NK-92 treated with Interleukin-12 subunit alpha and Interleukin-12 subunit beta, amount 100 ng/mL, for 24 hours (cell line): ENCODE measurements around the gene AMACR.

ENCODE experiments used
- DNase-seq: peaks from one replicate; lab custom pipeline; 2025; lab: John Stamatoyannopoulos, UW

AMACR gene

DNA sequence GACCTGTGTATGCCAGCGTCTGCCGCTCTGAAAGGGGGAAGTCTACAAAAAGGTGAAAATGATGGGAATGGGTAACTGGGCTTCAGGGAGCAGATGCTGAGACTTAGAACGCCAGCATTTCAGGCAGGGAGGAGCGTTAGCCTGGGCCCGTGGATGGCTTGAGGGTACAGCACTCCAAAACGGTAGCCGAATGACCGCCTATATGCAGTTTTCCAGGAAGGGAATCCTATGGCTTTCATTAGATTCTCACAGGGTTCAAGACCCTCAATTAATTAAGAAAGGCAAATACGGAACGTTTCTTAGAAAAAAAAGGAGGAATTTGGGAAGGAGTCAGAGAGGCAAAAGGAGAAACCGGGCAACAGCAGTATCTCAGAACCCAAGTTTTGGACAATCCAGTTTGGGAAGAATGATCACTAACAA lies 639 bp downstream of the AMACR start:
- no peak for DNase-seq

DNA sequence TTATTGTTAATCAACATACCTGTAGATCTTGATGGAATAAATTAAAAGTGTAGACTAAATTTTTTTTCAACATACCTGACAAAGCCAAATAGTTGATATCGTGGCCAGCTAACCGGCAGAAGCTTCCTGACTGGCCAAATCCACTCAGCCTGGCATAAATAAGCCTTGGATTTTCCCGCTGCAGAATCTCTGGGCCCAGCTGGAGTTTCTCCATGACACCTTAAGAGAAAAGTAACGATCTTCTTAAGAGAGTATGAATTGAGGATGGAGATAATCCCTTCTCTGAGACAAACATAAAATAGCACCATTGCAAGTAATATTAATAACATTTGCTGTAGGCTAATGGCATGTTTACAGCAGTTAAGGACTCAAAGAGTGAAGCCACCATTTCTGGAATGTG lies 2.2 kb downstream of the AMACR start:
- no peak for DNase-seq

DNA sequence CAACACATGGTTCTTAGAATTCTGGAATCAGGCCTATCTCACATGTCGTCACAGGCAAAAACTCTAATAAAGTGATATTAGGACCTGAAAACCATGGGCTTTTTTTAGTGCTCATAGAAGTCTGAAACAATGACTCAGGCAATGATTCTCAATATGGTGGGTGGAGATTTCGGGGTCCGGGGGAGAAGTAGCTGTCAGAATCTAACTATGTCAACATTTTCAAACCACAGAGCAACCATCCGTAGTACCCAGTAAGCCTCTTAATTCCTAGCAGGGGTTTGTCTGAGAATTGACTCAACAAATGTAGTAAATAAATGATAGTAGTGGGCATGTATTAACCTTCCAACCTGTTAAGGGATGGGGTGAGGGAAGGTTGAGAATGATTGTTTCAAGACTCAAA lies 2.6 kb downstream of the AMACR start:
- no peak for DNase-seq

DNA sequence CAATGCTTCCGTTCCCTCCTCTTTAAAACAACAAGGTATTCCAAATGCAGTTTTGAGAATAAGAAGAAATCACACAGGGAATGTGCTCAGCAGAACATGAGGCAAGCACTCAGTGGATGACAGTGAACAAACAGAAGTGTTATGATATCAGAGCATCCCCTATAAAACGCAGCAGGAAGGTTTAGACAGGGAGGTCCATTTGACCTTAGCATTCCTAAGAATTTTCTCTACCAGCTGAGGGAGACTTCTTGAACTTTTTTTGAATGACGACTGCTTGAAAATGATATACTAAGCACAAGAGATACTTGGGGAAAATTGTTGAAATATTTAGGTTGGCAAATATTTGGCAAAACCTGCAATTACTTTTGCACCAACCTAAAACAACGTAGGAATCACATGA lies 3.9 kb downstream of the AMACR start:
- DNase-seq = no peak

DNA sequence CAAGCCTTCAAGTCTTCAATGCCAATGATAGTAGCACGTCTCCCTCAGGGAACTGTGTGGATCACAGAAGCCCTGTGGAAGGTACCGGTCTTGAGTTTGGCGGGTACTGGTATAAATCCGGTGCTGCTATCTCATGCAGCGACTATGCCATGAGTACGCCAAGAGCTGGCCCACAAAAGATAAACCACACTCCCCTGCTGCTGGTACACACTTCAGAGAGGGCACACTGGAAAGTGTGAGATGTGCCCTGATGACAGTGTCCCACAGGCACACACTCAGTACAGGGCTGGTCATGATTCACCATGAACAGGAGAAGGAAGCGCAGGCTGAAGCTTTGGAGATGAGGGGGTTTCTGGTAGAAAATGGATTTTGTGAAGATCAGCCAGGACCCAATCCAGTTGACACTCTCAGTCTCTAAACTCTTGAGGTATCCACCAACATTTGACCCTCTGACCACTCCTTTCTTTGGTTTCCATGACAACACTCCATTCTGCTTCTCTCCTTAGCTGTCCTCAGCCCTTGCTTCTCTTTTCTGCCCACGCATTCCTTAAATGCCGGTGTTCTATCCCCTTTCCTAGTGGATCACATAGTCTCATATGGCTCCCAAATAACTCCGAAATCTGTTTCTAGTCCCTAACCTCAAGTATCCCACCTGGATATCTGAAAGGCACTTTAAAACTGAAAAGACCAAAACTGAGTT lies 5.1 kb downstream of the AMACR start:
- DNase-seq = no peak

DNA sequence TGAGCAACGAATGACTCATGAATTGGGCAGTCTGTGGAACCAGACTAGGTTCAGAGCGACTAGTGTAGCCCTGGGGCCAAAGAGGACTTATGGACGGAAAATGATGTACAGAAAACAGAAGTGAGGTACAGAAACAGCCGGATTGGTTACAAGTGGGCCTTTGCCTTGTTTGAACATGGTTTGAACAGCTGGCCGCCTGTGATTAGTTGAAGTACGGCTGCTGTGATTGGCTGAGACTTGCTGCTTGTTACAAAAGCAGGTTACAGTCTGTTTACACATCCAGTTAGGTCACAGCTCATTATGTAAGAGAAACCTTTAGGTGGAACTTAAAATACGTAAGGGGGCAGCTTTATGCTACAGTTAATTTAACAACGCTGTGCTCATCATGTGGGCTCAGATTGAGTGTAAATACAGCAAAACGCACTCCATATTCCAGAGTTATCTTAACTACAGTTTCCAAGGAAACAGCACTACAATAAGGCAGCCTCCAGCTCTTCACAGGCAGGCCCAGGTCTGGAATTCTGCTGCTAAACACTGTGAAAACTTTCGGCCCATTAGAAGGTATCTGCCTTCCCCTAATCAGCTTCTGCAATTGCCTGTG lies 6.5 kb downstream of the AMACR start:
- DNase-seq = no peak

DNA sequence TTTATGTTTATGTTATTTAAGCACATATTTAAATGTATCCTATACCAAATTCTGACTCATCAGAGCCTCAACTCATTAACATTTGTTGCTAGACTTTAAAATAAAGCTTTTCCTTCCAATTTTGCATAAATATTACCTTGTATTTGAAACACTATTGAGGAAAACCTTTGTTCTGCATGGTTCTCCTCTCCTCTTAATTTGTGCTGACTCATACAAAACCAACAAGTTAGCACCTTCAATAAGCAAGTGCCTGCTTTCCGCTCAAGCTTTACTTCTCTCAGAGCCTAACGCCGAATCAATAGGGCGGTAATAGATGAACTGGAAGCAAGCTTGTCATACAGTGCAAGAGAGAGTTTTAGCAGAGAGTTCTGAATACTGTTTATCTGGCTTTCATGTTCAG lies 7.9 kb downstream of the AMACR start:
- DNase-seq = no peak

DNA sequence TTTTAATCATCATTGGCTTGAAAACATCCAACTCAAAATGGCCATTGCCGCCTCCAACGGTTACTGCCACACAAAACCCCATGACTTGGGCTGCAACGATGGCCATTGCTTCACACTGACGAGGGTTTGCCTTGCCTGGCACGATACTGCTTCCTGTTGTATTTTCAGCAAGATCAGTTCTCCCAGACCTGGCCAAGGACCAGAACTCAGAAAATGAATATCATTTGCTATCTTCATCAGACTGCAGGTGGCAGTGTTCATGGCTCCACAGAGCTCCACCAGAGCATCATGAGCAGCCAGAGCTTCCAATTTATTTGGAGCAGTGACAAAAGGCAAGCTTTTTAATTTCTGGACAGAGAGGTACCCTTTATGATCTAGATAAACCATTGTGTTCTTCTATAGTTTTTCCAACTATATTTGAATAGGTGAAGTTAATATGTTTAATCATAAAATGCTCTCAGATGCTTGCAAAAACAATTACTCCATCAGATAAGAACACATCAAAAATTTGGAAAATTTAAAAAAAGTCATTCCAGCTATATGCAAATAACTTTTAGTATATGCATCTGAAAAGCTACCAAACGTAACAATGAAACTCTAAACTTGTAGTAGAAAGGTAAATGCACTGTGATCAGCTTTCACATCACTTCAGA lies 10.4 kb downstream of the AMACR start:
- no peak for DNase-seq

DNA sequence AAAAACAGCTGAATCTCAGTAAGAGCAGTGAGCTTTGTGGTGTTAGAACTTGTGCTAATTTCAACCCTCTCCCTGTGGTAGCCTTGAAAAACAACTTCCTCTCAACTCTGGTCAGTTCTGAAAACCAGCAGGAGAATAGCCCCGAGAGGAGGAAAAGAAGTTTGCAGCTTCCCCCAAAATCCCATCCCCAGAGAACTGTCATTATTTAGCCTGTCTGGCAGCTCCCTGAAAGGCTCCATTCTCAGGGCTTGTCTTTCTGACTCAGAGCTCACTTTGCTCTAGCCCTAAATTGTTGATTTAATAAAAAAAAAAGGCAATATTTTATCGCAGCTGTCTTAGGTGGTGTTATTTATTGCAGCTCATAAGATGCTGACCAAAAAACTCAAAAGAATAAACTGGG lies 12.0 kb downstream of the AMACR start:
- DNase-seq = no peak

DNA sequence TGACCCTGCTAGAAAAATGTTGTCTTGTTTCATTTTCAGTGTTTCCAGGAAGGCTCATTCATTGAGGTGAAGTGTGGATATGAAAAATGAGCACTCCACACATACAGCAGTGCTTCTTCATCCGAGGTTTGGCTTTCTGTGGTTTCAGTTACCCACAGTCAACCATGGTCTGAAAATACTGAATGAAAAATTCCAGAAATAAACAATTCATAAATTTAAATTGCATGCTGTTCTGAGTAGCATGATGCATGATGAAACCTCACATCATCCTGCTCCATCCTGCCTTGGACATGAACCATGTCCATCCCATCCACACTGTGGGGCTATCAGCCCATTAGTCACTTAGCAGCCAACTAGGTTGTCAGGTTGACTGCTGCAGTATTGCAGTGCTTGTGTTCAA lies 13.0 kb downstream of the AMACR start:
- no peak for DNase-seq

DNA sequence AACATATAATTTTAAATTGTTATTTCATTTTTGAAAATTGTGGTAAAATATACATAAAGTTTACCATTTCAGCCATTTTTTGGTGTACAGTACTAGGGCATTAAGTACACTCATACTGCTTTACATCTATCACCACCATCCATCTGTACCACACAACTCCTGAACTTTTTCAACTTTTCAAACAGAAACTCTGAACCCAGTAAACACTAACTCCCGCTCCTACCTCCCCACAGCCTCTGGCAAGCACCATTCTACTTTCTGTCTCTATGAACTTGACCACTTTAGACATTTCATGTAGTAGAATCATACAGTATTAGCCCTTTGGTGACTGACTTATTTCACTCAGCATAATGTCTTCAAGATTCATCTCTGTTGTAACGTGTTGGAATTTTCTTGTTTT lies 15.0 kb downstream of the AMACR start:
- DNase-seq = no peak

DNA sequence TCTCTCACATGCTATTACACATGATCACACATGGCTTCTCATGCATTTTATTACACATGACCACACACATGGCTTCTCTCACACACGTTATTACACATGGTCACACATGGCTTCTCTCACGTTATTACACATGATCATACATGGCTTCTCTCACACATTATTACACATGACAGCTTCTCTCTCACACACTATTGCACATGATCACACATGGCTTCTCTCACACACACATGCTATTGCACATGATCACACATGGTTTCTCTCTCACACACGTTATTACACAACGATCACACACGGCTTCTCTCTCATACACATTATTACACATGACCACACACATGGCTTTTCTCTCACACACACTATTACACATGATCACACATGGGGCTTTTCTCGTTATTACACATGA lies 22.4 kb downstream of the AMACR start:
- DNase-seq = no peak

DNA sequence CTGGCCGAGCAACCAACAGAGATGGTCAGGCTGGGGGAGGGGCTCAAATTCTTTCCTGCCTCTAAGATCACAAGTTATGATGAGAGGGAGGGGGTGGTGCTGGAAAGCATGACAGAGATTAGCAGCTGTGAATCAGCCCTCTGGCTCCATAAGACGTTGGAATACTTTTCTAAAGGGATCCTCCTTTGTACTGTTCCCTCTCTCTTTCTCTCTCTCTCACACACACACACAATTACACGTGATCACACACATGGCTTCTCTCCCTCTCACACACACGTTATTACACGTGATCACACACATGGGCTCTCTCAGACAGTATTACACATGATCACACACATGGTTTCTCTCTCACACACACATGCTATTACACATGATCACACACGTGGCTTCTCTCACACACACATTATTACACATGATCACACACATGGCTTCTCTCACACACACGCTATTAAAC lies 23.2 kb downstream of the AMACR start, which contains the start of gene SLC45A2:
Gene SLC45A2, minus strand, starts transcription at position 23 of the 454 bp plus-strand sequence. CDS start 110 bp downstream, outside the sequence.
- DNase-seq = no peak

DNA sequence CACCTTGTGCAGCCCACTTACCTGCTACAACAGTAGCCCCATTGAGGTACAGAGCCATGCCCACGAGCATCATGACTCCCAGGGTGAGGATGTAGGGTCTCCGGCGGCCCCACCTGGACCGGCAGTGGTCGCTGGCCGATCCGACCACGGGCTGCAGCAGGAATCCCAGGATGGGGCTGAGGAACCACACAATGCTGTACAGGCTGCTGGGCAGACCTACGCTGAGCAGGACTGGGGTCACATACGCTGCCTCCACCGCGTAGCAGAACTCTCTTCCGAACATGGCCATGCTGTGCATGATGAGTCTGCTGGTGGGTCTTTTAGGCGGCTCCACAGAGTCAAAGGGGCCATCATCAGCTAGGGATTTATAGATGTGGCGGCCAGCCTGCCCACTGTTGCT lies 23.7 kb downstream of the AMACR start:
- no peak for DNase-seq

DNA sequence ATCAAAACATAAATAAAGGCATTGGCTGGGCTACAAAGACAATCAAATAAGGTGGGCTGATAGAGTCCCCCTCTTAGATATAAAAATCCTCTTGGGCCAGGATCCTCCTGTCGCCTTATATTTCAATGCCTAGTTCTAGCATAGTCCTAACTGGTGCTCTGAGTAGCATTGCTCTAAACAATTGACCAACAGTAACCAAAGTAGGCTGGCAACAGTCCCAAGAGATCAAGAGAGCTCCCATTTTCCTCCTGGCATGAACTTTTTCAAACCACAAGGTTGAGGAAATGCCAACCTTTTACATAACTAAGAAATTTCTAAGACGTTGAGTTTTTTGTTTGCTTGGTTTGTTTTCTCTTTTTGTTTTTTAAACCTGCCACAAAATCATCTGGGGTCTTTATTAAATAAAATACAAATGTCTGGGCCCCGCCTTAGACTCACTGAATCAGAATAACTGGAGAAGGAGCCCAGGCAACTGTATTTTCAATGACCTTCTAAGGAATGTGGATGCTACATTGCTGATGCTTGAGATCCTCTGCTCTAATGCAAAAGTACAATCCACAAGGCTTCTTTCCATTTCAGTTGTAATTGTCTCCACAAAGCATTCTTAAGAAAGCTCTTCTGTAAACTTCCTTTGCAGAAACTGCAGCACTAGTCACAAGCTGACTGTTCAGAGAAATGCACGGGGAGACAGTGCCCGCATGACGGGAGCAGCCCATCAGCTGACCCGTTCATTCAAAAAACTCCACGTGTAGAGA lies 26.3 kb downstream of the AMACR start:
- DNase-seq = no peak

DNA sequence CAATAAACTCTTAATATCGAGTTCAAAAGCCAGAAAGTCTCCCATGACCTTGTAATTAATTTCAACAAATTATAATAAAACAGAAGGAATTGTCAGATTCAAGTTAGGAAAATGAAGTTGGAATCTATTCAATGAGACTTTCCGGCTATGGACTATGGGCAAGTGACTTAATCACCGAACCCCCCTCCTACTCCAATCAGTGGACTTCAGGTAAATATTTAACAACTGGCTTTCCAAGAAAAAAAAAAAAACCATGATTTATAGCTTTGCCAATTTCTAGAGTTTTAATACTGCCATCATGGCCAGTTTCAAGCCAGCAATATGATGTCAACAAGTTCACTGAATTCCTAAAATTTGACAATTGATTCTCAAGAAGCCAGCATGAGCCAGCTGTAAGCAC lies 27.8 kb downstream of the AMACR start:
- no peak for DNase-seq

DNA sequence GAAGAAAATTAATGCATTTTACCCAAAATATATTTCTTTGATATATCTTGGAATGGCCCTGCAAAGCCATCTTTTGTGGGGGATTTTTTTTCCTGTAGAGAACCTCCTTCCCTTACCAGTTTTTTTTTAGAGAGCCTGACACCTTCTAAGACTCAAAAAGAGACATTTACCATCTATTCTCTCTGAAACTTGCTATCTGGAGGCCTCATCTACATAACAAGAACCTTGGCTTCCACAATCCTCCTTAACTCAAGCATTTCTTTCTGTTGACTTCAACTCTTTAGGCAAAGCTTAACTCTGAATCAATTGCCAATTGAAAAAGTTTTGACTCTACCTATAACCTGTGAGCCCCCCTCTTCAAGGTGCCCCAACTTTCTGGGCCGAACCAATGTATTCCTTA lies 29.5 kb downstream of the AMACR start:
- DNase-seq = no peak

DNA sequence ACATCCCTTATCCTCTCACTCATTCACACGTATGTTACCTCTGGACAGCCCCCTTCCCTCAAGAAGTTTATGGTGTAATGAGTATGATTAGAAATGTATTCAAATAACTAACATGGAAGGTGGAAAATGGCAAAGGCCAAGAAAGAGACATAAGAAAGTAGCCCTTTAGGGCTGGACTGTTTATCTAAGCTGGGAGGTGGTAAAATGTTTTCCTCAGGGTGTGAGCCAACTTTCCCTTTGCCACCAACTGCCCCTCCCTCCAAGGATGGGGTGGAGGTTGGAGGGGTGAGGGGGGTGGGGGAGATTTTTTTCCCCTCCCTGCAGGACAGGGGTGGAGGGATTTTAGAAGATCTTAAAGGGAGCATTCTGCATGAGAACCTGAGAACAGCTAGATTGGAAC lies 31.5 kb downstream of the AMACR start:
- DNase-seq = no peak

DNA sequence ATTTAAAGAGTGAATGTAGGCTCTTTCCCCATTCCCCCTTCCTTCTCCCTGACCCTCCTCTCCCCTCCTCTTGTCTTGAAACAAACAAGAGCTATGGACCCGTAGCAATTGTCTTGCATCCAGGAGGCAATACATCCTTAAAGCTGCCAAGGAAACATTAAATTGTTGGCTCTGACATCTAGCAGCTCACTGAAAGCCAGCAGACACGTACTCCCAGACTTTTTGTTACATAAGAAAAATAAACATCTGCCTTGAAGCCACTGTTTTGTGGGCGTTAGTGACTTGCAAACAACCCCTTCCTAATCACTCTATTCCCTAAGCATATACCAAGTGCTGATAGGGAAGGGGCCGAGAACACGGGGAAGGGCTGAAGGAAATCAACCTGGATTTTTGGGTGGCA lies 32.0 kb downstream of the AMACR start:
- DNase-seq = no peak

DNA sequence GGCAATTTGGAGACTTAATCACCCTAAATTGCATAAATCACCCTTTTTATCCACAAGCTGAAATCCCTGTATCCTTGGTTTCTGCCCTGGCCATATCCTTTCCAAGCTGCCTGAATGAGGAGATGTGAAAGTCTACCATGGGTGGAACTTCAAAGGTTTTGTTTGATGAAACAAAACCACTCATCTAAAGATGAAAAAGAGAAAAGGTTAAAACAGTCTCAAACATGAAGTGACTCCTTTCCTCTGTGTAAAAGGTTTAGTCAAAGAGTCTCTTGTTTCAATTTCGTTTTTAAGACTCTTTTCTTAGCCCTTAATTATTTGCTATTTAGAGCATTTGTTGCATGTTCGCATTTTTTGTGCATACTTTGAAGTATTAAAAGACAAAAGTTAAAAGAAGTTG lies 34.6 kb downstream of the AMACR start:
- no peak for DNase-seq

DNA sequence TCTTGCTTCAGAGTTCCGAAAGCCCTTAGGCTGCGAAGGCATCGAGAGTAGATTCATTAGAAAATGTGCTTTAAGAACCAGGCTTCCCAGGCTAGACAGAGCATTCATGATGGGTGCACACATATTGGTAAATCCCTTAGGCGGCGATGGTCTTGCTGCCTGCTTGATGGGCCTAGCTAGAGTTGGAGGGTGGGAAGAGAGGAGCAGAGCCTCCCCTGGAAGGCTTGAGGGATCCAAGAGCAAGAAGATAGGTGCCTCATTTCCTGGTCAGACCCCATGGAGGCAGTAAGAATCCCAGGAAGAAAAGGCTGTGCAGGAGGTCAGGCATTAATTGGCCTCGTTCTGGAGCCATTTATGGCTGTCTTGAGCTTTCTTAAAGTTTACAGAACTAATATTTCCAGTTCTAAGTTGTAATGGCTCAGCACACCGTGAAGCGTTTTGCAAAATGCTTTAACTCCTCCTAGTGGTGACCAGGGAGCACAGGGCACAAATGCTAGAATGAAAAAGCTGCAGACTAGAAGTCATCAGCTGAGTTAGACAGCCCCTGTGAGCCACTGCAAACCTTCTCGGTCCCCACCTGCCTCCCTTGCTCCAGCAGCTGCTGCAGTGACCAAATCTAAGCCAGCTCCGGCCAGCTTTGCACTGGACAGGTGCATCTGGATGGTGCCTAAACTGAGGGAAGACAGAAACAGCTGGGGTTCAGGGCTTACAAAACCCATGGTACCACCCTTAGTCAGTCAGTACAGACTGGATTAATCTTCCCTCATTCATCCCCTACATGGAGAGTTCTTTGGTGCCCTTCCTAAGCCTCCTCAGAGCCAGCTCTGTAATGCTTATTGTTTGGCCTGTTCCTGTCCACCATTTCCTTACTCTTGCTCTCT lies 38.0 kb downstream of the AMACR start:
- DNase-seq = no peak
